Muscle layer of duodenum (tissue), 2 donors: ENCODE data around the gene BEST4.
A peak's percentile ranks its signal among the peaks of the same experiment; 100 is the strongest.
"Not testable (repeated sequence)": the region's sequence is repeated elsewhere in the genome, so short reads cannot be mapped to it uniquely, and the experiment has no call there.

Source experiments
- H3K27ac ChIP-seq: one replicate; pipeline ENCODE4 v1.7.0; 2013; ENCODE audit warnings: mild to moderate bottlenecking, low read length
- H3K27me3 ChIP-seq: one replicate; pipeline ENCODE4 v1.7.0; 2013; ENCODE audit warnings: low read depth, mild to moderate bottlenecking, control low read depth, low read length
- H3K36me3 ChIP-seq, 2 donors: one replicate each; pipeline ENCODE4 v1.7.0; 2013; ENCODE audit warnings: low read length in 2 of 2, control low read depth in 1 of 2, mild to moderate bottlenecking in 1 of 2; ENCODE audit not compliant: insufficient read depth in 2 of 2, control insufficient read depth in 1 of 2
- H3K4me1 ChIP-seq, 2 donors: one replicate each; pipeline ENCODE4 v1.7.0; 2013; ENCODE audit warnings: low read length in 2 of 2, mild to moderate bottlenecking in 2 of 2, control low read depth in 1 of 2, moderate library complexity in 1 of 2; ENCODE audit not compliant: insufficient read depth in 2 of 2, control insufficient read depth in 1 of 2
- H3K4me3 ChIP-seq, 2 donors: one replicate each; pipeline ENCODE4 v1.7.0; 2013; ENCODE audit warnings: low read length in 2 of 2, low read depth in 1 of 2, mild to moderate bottlenecking in 1 of 2
- H3K9me3 ChIP-seq, 2 donors: one replicate each; pipeline ENCODE4 v1.7.0; 2013; ENCODE audit warnings: low read length in 2 of 2, control low read depth in 1 of 2, mild to moderate bottlenecking in 1 of 2; ENCODE audit not compliant: control insufficient read depth in 1 of 2
- donor health status: healthy.

The BEST4 gene

GRCh38 chr1:44798481-44799365, 10.8 kb upstream of the BEST4 start:
- no peak overlapping the region for H3K27ac ChIP-seq
- peaks cover 13% of the 10 kb centered on the region in 2 donors for H3K36me3 ChIP-seq

DNA sequence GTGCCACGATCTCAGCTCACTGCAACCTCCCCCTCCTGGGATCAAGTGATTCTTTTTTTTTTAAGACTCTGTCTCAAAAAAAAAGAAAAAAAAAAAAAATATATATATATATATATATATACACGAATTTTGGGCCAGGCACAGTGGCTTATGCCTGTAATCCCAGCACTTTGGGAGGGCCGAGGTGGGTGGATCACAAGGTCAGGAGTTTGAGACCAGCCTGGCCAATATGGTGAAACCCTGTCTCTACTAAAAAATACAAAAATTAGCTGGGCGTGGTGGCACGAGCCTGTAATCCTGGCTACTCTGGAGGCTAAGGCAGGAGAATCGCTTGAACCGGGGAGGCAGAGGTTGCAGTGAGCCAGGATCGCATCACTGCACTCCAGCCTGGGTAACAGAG, 9.9 kb upstream of the BEST4 start:
- not testable (repeated sequence) for H3K27me3 ChIP-seq, H3K36me3 ChIP-seq, H3K27ac ChIP-seq, H3K9me3 ChIP-seq, H3K4me3 ChIP-seq
- H3K4me1 ChIP-seq: peaks cover 0 to 11% of the 10 kb centered on the region in 2 donors

More at GRCh38 chr1:44798481-44799365, 10.8 kb upstream of the BEST4 start:
- H3K9me3 ChIP-seq: no peaks in the 10 kb centered on the region
- H3K27me3 ChIP-seq: no peaks in the 10 kb centered on the region
- H3K4me3 ChIP-seq: no peak overlapping the region
- peaks cover 0 to 15% of the 10 kb centered on the region in 2 donors for H3K4me1 ChIP-seq

DNA sequence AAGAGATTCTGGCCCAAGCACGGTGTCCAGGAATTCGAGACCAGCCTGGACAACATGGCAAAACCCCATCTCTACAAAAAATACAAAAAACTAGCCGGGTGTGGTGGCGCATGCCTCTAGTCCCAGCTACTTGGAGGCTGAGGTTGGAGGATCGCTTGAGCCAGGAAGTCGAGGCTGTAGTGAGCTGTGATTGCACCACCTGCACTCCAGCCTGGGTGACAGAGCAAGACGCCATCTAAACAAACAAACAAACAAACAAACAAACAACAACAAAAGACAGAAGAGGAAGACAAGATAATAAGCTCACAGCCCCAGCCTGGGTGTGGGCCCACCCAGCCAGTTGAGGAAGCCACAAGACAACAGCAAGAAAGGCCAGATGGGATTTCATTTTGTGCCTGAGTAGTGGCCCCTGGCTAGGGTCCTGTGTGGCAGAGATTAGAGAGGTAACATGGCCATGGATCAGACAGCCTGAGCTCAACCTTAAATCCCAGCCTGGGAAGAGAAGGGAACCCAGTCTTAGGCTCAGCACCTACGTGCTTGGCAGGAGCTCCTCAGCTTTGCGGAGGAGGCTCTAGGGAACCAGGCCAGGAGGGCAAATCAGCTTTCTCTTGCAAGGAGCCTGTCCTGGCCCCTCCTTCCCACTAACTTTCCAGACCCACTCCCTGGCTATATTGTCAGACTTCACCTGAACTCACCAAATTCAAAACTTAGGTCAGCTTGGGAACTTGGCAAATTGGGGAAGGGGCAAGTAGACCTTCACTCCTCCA, 4.9 kb upstream of the BEST4 start:
- Histone ChIP-seq H3K27ac (no peak overlapping the region), H3K27me3 (no peaks in the 10 kb centered on the region), H3K9me3 (no peaks in the 10 kb centered on the region), H3K4me1 (no peaks in the 10 kb centered on the region), H3K4me3 (no peak overlapping the region), H3K36me3 (no peaks in the 10 kb centered on the region)

- Histone ChIP-seq H3K4me3 (no peak overlapping the region), H3K27me3 (no peaks in the 10 kb centered on the region), H3K9me3 (no peaks in the 10 kb centered on the region), H3K4me1 (no peaks in the 10 kb centered on the region), H3K36me3 (no peaks in the 10 kb centered on the region), H3K27ac (no peak overlapping the region)
These were observed 3.2 kb upstream of the BEST4 start for GRCh38 chr1:44790968-44791801.

GRCh38 chr1:44787506-44787905, 464 bp downstream of the BEST4 start:
- Histone ChIP-seq H3K9me3 (no peaks in the 10 kb centered on the region), H3K36me3 (no peaks in the 10 kb centered on the region), H3K4me1 (peaks cover 11 to 21% of the 10 kb centered on the region in 2 donors), H3K27me3 (no peaks in the 10 kb centered on the region), H3K4me3 (no peak overlapping the region), H3K27ac (no peak overlapping the region)

- Histone ChIP-seq H3K27ac (no peak overlapping the region), H3K27me3 (no peaks in the 10 kb centered on the region), H3K36me3 (no peaks in the 10 kb centered on the region), H3K9me3 (no peaks in the 10 kb centered on the region), H3K4me3 (peak overlapping the region; percentile 55 to 66), H3K4me1 (peaks cover 11 to 21% of the 10 kb centered on the region in 2 donors)
These were observed 1.0 kb downstream of the BEST4 start for GRCh38 chr1:44786841-44787426.

DNA sequence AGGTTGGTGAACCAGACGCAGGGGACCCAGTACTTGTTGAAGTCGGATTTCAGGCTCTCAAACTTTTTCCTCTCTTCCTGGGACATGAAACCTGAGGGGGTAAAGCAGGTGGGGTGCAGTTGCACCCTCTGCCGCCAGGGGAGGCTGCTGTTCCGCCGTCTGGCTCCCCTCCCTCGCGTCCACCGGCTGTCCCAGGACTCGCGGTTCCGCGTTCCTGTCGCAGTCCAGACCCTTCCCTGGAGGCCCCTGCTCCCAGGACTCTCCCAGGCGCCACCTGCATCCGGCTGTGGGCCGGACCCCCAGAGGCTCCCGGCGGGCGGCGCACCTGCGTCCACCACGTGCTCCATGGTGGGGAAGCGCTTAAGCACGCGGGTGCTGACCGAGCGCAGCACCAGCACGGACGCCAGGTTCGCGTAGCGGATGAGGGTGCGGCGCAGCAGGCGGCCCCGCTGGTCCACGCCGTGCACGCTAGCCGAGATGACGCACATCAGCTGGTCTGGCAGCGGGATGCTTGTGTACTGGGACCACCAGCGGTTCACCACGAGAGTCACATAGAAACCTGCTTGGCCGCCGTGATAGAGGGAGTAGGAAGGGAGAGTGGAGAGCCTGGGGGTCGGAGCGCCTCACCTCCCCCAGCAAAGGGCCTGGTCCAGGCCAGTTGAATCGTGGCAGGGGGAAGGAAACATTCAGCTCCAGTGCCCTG, 1.7 kb downstream of the BEST4 start:
- Histone ChIP-seq H3K27ac (no peak overlapping the region), H3K4me1 (peaks cover 11 to 21% of the 10 kb centered on the region in 2 donors), H3K27me3 (no peaks in the 10 kb centered on the region), H3K9me3 (no peaks in the 10 kb centered on the region), H3K36me3 (peaks cover 0 to 5% of the 10 kb centered on the region in 2 donors), H3K4me3 (peak overlapping the region; percentile 55 to 66)

DNA sequence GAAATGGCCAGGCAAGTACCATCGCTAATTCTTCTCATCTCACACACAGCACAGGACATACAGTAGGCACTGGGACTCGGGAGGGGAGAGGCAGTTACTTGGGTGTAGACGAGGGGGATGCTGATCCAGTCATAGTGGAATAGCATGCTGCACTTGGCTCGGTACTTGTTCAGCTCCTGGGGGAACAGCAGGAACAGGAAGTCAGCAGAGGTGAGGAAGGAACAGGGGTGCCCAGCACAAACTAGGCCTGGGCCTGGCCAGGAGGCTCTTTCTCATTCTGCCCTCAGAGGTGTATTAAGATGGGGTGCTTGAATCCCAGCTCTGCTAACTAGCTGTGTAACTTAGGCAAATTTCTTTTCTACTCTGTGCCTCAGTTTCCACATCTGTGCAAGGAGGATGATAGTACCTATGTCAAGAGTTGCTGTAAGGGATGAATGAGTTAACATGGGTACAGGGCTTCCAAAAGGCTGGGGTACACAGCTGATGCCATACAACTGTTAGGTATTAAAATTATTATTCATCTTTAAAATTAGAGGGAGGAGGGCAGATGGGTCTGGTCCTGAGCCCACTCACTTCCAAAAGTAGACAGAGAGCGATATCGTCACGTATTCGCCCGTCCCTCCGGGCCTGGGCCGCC, 2.4 kb downstream of the BEST4 start:
- H3K9me3 ChIP-seq: no peaks in the 10 kb centered on the region
- H3K36me3 ChIP-seq: peaks cover 0 to 12% of the 10 kb centered on the region in 2 donors
- no peak overlapping the region for H3K27ac ChIP-seq
- H3K27me3 ChIP-seq: no peaks in the 10 kb centered on the region
- peaks cover 11 to 21% of the 10 kb centered on the region in 2 donors for H3K4me1 ChIP-seq
- peak overlapping the region; percentile 55 to 66 for H3K4me3 ChIP-seq

DNA sequence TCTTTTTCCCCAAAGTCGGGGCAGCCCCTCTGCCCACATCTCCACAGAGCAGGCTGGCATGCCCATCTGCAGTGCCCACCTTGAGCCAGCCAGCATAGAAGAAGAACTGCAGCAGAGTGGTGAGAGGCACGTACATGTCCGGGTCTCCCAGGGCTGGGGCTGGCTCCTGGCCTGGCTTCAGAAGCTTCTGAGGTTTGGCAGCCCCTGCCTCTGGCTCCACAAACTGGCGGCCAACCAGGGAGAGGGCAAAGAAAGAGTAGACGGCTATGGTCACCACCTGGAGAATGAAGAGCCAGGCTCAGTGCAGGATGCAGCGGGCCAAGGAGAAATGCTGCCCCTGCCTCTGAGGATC, 3.0 kb downstream of the BEST4 start:
- no peaks in the 10 kb centered on the region for H3K9me3 ChIP-seq
- H3K27me3 ChIP-seq: no peaks in the 10 kb centered on the region
- peaks cover 0 to 15% of the 10 kb centered on the region in 2 donors for H3K36me3 ChIP-seq
- H3K27ac ChIP-seq: no peak overlapping the region
- H3K4me3 ChIP-seq: peak overlapping the region in 1 of 2 donors; percentile 55
- H3K4me1 ChIP-seq: peaks cover 11 to 21% of the 10 kb centered on the region in 2 donors
